Right atrium auricular region (tissue), 2 donors: ENCODE results near the gene PBOV1. TPM values are rescaled to one million over a fixed set of nuclear protein-coding genes. Genes with fewer than 3 reads are reported as not detected.

ENCODE experiments used
- DNase-seq: peaks from one replicate; pipeline ENCODE4 v3.0.0-alpha.2; 2019; ENCODE audit warnings: low spot score
- H3K27ac ChIP-seq, 2 donors: fragments of 200-600 bp; sonication (generic); 1 replicate in 1 of 2; 2 replicates in 1 of 2; pipeline ENCODE4 v1.5.1; 2016 to 2019
- H3K27me3 ChIP-seq, 2 donors: fragments of 200-600 bp; sonication (generic); one replicate each; pipeline versions ENCODE4 v1.5.1 to v1.6.0; 2017 to 2019
- H3K36me3 ChIP-seq: fragments of 200-600 bp; sonication (generic); one replicate; pipeline ENCODE4 v1.5.1; 2016
- H3K4me1 ChIP-seq, 2 donors: fragments of 200-600 bp; sonication (generic); one replicate each; pipeline versions ENCODE4 v1.5.1 to v1.6.0; 2017 to 2019
- H3K4me3 ChIP-seq, 2 donors: fragments of 200-600 bp; sonication (generic); 1 replicate in 1 of 2; 2 replicates in 1 of 2; pipeline ENCODE4 v1.5.1; 2017 to 2019; ENCODE audit warnings: mild to moderate bottlenecking in 1 of 2, moderate library complexity in 1 of 2
- H3K9me3 ChIP-seq, 2 donors: fragments of 200-600 bp; sonication (generic); one replicate each; pipeline ENCODE4 v1.5.1; 2019
- CTCF ChIP-seq, 2 donors: fragments of 200-600 bp; sonication (generic); IDR thresholded peaks; one replicate each; pipeline ENCODE4 v1.5.1; 2019; ENCODE audit warnings: antibody characterized with exemption in 2 of 2
- total RNA-seq, 2 donors: library from RNA; depleted of rRNA; stranded (reverse); fragments of >200 nt; gene quantifications; one replicate each; pipeline ENCODE4 v1.1.0, GENCODE V29; 2016

The PBOV1 gene
- total RNA-seq, 2 donors from 2014 or later: not detected

GRCh38 chr6:138176652-138177232 is 41.5 kb downstream of the PBOV1 start:
- no peaks in the 10 kb centered on the region for H3K4me1 ChIP-seq
- TF ChIP-seq CTCF (IDR thresholded peaks at IDR 0.05): no peak
- H3K27ac ChIP-seq: no peak overlapping the region
- H3K36me3 ChIP-seq: no peaks in the 10 kb centered on the region
- no peak overlapping the region for H3K4me3 ChIP-seq
- H3K9me3 ChIP-seq: peaks cover 8 to 36% of the 10 kb centered on the region in 2 donors
- H3K27me3 ChIP-seq: no peaks in the 10 kb centered on the region
- DNase-seq: no peak

GRCh38 chr6:138175596-138175995 is 42.7 kb downstream of the PBOV1 start:
- Histone ChIP-seq H3K4me3 (no peak overlapping the region), H3K36me3 (no peaks in the 10 kb centered on the region), H3K27me3 (no peaks in the 10 kb centered on the region), H3K4me1 (no peaks in the 10 kb centered on the region), H3K27ac (no peak overlapping the region), H3K9me3 (peaks cover 8 to 36% of the 10 kb centered on the region in 2 donors)
- TF ChIP-seq CTCF (IDR thresholded peaks at IDR 0.05): no peak
- DNase-seq: no peak

Other genes starting within 250 kb of the PBOV1 start
- gene PERP, start 111.1 kb downstream of the PBOV1 start, total RNA-seq: 10 to 100 TPM; 46.3 to 57.8 TPM
- 1 to 10 TPM; 1.7 to 3.7 TPM for gene ARFGEF3, start 56.6 kb downstream of the PBOV1 start, total RNA-seq
- gene SMIM28, start 159.4 kb upstream of the PBOV1 start, total RNA-seq: not detected
- gene HEBP2, start 185.7 kb upstream of the PBOV1 start, total RNA-seq: 10 to 100 TPM; 41.0 to 49.2 TPM